GM18951 (cell line): ENCODE data around the gene NDUFA13.

ENCODE experiments used
- POLR2A ChIP-seq: IDR thresholded peaks from 4 replicates; pipeline ENCODE4 v1.6.1; 2011; ENCODE audit warnings: mild to moderate bottlenecking; ENCODE audit not compliant: insufficient read length, insufficient read depth; ENCODE audit errors: extremely low read depth
- in situ Hi-C: fragments of 300-500 bp; cut with MboI; formaldehyde crosslinking; loops from one replicate; pipeline ENCODE4 v1.12.0; 2022; ENCODE audit warnings: low sequenced_read_pairs, mixed read lengths, inconsistent platforms; ENCODE audit not compliant: unreplicated experiment

The NDUFA13 gene

DNA sequence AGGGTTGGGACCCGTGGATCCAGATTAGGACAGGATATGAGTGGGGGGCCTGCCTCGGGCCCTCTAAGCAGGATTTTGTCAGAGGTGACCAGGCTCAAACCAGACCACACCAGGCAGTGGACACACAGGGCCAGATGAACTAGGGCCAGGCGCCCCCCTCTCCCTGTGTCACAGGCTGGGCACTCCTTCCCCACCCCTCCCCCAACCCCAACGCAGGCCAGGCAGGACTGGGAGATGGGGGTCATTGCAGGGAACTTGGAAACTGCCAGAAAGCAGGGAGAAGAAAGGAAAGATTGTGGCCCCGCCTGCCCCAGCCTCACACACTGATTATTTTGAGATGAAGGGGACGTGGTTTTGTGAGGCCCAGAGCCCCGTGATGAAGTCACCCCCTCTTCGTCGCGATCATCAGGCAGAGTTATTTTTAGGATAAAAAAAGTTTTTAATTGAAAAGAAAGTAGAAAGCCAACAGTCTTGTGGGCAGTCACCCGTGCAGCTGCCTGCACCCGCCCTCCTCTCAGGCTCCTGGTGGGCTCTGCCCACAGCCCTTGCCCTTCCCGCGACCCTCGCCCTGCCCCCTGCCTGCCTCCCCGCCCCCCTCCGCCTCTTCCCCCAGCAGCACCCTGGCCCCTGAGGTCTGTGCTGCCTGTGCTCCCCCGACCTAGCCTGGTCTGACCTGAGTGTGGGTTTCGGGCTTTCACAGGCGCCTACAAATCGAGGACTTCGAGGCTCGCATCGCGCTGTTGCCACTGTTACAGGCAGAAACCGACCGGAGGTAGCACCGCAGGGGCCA, 10.8 kb downstream of the NDUFA13 start:
- in situ Hi-C loops: loop anchor here (25.0 kb wide), 1 partner anchor 436 kb away; no protein-coding TSS in a partner anchor

DNA sequence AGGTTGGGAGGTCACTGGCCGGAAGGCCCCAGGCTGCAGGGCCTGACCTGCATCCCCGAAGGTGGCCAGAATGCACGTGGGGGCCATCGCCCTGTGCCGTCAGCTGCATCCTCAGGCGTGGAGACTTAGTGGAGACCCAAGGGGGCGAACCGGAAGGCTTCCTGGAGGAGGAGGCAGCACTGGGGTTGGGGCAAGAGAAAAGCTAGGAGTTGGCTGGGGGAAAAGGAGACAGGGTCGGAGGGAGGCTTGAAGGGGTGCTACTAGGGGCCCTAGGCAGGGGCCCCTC, 11.3 kb downstream of the NDUFA13 start:
- in situ Hi-C loops: loop anchor here (25.0 kb wide), 1 partner anchor 435 kb away; no protein-coding TSS in a partner anchor
- TF ChIP-seq POLR2A: no peak

More for the DNA sequence above, 10.8 kb downstream of the NDUFA13 start:
- no peak for TF ChIP-seq POLR2A

DNA sequence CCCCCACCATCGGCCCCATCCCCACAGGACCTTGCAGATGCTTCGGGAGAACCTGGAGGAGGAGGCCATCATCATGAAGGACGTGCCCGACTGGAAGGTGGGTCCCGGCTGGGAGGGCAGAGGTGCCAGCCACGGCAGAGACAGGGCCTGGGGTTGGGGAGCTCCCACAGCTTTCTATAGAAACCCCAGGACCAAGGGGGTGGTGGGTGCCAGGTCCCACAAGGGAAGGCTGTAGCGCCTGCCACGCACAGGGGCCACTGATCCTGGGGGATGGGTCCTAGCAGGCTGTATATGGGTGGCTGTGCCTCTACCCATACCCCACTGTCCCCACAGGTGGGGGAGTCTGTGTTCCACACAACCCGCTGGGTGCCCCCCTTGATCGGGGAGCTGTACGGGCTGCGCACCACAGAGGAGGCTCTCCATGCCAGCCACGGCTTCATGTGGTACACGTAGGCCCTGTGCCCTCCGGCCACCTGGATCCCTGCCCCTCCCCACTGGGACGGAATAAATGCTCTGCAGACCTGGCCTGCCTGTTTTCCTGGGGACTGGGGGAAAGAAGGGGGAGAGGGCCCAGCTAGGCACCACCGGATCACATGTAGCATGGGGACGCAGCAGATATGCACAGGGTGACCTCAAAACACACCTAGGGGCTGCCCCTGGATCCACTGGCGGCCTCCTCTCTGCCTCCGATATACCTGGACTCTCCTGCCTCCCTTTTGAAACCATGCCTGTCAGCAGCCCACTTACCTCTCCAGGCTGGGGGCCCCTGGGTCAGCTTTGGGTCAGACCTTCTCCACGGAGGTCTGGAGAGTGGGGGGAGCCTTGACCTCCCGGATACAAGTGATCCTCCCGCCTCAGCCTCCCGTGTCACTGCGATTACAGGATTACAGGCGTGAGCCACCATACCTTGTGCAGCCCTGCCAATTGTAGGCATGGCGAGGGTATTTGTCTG, 11.9 kb downstream of the NDUFA13 start:
- TF ChIP-seq POLR2A: no peak
- in situ Hi-C loops: loop anchor here (25.0 kb wide), 1 partner anchor 434 kb away; no protein-coding TSS in a partner anchor

DNA sequence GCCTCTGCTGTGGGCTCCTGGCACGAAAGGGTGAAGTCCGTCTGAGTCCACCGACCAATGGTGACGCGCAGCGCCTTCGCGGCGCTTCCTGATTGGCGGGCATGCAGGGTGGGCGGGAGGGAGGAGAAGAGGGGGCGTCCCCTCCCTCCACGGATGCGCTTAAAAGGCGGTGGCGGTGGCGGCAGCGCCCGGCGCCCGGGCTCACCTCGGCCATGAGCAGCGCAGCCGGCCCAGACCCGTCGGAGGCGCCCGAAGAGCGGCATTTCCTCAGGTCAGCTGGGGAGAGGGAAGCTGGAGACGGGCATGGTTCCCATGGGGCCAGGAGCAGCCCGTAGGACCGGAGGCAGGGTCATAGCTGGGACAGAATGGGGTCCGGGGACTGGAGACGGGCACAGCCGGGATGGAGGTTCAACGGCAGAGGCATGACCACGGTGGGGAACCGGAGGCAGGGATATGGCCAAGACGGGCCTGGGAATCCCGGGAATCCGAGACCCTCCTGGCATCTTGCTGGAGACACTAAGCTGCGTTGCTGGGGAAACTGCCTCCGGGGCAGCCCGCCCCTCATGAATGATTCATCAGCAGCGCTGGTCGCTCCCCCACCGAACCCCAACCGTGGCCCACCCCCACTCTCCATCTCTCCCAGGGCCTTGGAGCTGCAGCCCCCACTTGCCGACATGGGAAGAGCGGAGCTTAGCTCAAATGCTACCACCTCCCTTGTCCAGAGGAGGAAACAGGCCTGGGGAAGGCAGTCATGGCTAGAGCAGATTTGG, 12.9 kb downstream of the NDUFA13 start, which contains the start of gene YJEFN3:
Gene YJEFN3, plus strand, starts transcription at position 191 of the 770 bp plus-strand sequence. Its CDS starts 22 bp downstream, at position 213.
- in situ Hi-C loops: loop anchor here (25.0 kb wide), 1 partner anchor 433 kb away; no protein-coding TSS in a partner anchor
- TF ChIP-seq POLR2A: no peak

DNA sequence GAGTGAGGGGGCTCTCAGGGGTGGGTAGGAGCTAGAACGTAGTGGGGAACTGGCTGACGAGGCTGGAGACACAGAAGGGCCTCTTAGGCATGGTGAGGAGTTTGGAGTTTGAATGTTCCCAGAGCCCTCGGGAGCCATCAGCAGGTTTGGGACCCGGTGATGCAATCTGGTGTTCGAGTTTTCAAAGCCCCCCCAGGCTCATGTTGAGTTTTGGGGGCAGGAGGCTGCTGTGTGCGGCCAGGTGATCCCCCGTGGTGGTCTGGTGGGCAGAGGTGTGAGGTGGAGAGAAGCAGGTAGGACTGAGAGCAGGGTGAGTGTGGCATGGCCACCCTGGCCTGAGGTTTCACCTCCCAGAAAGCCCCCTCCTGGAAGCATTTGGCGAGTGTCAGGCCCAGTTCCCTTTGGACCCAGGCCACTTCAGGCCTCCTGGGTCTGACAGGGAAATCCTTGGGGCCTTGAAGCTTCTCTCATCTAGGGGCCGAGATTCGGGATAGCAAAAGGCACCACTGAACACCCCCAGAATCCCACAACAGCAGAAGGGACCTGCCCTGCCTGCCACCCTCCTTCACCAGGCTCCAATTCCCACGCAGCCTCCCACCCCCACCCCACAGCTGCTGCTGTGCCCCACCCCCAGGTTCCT, 13.9 kb downstream of the NDUFA13 start:
- TF ChIP-seq POLR2A: no peak
- in situ Hi-C loops: loop anchor here (5.0 to 25.0 kb wide), 2 partner anchors 112 to 432 kb away; partner anchors contain the start of gene GMIP

DNA sequence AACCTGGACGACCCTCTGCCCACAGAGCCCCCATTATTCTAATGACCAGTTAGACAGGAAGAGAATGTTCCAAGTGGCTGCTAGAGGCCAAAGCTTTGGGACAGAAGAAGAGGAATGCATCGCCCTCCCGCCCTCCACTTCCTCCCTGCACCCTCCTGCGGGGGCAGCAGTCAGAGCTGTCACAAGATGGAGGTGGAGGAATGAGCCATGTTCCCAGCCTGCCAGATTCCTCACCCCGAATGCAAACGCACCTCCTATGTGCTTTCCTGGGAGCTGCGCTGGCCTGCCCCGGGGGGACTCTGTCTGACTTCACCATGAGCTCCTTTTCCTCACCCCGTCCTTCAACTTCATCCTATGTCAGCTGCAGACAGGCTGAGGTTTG, 14.4 kb downstream of the NDUFA13 start:
- TF ChIP-seq POLR2A: no peak
- in situ Hi-C loops: loop anchor here (5.0 to 25.0 kb wide), 2 partner anchors 112 to 432 kb away; partner anchors contain the start of gene GMIP

DNA sequence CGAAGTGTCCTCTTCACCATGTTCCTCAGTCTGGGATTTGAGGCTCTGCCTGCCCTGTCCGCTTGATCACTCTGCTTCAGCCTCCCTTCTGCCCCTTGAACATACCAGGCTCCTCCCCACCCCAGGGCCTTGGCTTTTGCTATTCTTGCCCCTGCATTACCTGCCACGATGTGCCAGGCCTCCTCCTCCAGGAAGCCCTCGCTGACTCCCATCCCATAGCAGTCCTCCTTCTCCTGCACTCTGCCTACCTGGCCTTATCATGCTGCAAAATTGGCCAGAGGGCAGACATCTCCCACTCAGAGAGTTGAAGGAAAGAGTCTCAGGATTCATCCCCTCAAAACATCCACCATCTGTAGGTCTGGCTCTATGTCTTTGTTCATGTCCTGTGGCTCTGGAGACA, 14.9 kb downstream of the NDUFA13 start:
- TF ChIP-seq POLR2A: no peak
- in situ Hi-C loops: loop anchor here (5.0 to 25.0 kb wide), 2 partner anchors 111 to 431 kb away; partner anchors contain the start of gene GMIP

DNA sequence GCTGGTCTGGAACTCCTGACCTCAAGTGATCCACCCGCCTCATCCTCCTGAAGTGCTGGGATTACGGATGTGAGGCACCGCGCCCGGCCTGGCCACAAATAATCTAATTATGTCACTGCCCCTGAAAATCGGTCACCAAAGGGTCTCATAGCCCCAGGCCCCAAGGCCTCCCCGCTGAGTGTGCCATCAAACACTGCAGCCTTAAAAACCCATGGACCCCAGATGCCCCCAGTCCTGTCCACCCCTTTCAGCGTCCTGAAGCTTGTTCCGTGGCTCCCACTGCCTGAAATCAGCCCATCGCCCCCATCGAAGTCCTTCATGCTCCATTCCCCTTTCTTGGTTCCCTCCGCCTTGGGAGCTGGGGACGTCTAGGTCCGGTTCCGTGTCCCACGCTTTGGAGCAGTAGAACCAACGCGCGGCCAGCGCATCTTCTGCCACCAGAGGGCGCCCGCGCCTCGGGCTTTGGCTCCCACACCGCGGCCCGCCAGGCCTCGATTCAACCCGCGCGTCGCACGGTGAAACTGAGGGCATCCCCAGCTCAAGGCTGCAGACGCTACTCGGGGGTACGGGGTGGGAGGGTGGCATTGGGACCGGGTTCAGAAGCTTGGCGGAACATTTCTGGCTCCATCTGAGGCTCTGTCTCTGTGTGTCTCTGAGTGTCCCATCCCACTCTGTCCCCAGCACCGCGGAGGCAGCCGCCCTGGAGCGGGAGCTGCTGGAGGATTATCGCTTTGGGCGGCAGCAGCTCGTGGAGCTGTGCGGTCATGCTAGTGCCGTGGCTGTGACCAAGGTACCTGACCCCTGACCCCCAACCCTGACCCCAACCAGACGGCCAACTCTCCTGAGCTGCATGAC, 16.2 kb downstream of the NDUFA13 start:
- in situ Hi-C loops: loop anchor here (5.0 to 25.0 kb wide), 2 partner anchors 110 to 430 kb away; partner anchors contain the start of gene GMIP
- TF ChIP-seq POLR2A: peak; percentile 19

DNA sequence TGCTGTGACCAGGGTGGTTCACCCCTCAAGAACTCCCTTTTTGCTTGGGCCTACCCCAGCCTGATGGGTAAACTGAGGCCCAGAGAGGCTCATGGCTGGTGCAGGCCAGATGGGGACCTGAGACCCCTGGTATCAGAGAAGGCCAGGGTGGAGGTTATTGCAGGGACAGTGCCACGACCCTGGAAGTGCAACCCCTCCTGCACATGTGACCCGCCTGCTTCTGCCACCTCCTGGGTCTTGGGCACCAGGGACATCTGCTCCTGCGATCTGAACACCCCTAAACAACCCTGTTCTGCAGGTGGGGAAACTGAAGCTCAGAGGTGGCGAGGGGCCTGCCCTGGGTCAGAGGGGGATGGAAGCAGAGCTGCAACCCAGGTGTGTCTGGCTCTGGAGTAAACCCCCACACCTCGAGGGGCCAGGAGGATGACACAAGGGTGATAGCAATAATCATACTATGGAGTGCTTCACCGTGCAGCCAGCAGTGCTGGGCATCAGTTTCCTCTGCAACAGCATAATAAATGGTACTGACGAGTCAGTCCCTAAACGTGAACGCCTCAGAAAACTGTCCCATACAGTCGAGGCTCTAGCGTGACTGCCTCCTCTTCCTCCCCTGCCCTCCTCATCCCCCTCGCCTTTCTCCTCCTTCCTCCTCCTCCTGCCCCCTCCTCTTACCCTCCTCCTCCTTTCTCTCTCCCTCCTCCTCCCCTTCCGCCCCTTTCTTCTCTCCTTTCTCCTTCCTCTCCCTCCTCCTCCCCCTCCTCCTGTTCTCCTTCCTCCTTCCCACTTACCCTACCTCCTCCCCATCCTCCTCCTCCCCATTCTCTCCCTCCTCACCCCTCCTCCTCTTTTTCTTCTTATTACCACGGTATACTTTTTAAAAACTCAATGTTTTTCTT, 17.0 kb downstream of the NDUFA13 start:
- in situ Hi-C loops: loop anchor here (5.0 to 25.0 kb wide), 2 partner anchors 109 to 429 kb away; partner anchors contain the start of gene GMIP
- no peak for TF ChIP-seq POLR2A

DNA sequence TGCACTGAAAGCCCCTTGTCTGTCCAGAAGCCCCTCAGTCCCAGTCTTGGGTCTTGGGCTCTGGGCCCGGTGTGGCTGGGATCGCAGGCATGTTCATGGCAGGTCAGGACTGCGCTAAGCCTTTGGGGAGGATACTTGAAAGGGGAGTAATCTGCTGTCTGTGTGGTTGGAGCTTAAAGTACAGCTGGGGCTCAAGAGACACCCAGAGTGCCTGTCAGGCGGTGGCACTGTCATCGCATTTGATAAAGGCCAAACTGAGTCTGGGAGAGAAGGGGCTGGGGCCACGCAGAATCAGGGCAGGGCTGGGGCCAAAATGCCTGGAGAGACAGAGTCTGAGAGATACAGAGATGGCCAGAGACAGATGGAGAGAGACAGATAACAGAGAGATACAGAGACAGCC, 17.8 kb downstream of the NDUFA13 start:
- in situ Hi-C loops: loop anchor here (5.0 to 25.0 kb wide), 2 partner anchors 108 to 428 kb away; partner anchors contain the start of gene GMIP
- TF ChIP-seq POLR2A: no peak
